GM19467 (cell line): ENCODE results near the gene TNC.
"Not testable (repeated sequence)": the region's sequence is repeated elsewhere in the genome, so short reads cannot be mapped to it uniquely, and the experiment has no call there.

Experiments
- ATAC-seq: cut with Tn5 transposase; IDR thresholded peaks from one replicate; pipeline ENCODE4 v1.9.1; 2021; ENCODE audit warnings: mild to moderate bottlenecking, moderate library complexity; ENCODE audit not compliant: unreplicated experiment

TNC gene

GRCh38 chr9:115135821-115136778 lies 18.1 kb upstream of the TNC start:
- ATAC-seq, result no peak

- ATAC-seq, result no peak
Observed at GRCh38 chr9:115134941-115135340, 17.0 kb upstream of the TNC start.

- no peak for ATAC-seq
Observed at GRCh38 chr9:115133649-115134048, 15.7 kb upstream of the TNC start.

GRCh38 chr9:115132648-115133047 lies 14.7 kb upstream of the TNC start:
- no peak for ATAC-seq

GRCh38 chr9:115130176-115130575 lies 12.2 kb upstream of the TNC start:
- no peak for ATAC-seq

- not testable (repeated sequence) for ATAC-seq
Observed at GRCh38 chr9:115128726-115129125, 10.8 kb upstream of the TNC start.

GRCh38 chr9:115127191-115127817 lies 9.3 kb upstream of the TNC start:
- ATAC-seq, result no peak

GRCh38 chr9:115126404-115126803 lies 8.4 kb upstream of the TNC start:
- ATAC-seq, result no peak

- ATAC-seq, result no peak
Observed at GRCh38 chr9:115122937-115123336, 5.0 kb upstream of the TNC start.

- ATAC-seq, result no peak
Observed at GRCh38 chr9:115121181-115121580, 3.2 kb upstream of the TNC start.

- ATAC-seq, result no peak
Observed at GRCh38 chr9:115118879-115119218, 892 bp upstream of the TNC start.

- ATAC-seq, result no peak
Observed at GRCh38 chr9:115116421-115117284, 1.3 kb downstream of the TNC start.

- ATAC-seq, result no peak
Observed at GRCh38 chr9:115115924-115116323, 2.0 kb downstream of the TNC start.

GRCh38 chr9:115115117-115115880 lies 2.7 kb downstream of the TNC start:
- ATAC-seq, result no peak

GRCh38 chr9:115114546-115114945 lies 3.4 kb downstream of the TNC start:
- no peak for ATAC-seq

- no peak for ATAC-seq
Observed at GRCh38 chr9:115114084-115114483, 3.9 kb downstream of the TNC start.

GRCh38 chr9:115111874-115112273 lies 6.1 kb downstream of the TNC start:
- no peak for ATAC-seq

GRCh38 chr9:115109486-115109885 lies 8.5 kb downstream of the TNC start:
- no peak for ATAC-seq

GRCh38 chr9:115107701-115108100 lies 10.3 kb downstream of the TNC start:
- no peak for ATAC-seq

GRCh38 chr9:115106642-115107041 lies 11.3 kb downstream of the TNC start:
- no peak for ATAC-seq

- ATAC-seq, result no peak
Observed at GRCh38 chr9:115106001-115106400, 12.0 kb downstream of the TNC start.
